NT2/D1 (cell line): ENCODE data around the gene C10orf143.

Experiments used
- SUZ12 ChIP-seq: IDR thresholded peaks from 2 replicates; pipeline ENCODE4 v1.6.1; 2011; ENCODE audit not compliant: insufficient read length, insufficient read depth; ENCODE audit errors: extremely low read depth
- YY1 ChIP-seq: IDR thresholded peaks from 2 replicates; pipeline ENCODE4 v1.6.1; 2011; ENCODE audit not compliant: insufficient read length, insufficient read depth
- ZNF274 ChIP-seq: IDR thresholded peaks from 2 replicates; pipeline ENCODE4 v1.6.1; 2011; ENCODE audit warnings: mild to moderate bottlenecking, low read depth, low read length

DNA sequence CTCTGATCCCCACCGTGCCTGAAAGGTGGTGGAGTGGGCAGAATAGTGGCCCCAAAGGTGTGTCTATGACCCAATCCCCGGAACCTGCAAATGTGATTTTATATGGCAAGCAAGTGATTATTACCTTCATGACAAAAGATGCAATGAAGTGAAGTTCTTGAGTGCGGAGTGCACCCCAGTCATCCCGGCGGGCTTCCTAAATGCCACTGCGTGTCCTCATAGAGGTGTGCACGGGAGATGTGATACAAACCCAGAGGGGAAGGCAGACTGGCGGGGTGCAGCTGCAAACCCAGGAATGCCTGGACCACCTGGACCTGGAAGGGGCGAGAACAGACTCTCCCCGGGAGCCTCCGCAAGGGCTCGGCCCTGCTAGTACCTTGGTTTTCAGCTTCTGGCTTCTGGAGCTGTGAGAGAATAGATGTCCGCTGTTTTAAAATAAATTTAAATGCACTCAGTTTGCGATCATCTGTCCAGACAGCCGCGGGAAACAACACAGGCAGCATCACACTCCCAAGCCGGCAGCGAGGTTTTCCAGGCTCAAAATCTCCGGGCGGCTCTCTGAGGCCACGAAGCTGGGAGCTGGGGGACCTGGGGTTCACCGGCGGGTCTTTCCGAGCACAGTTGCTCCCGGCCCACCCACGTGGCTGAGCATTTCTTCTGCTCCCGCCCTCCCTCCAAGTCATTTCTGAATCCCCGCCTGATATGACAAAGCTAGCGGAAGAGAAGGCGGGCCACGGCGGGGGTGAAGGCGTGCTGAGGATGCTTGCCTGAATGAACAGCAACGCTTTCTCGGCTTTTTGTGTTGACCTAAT lies 96.2 kb downstream of the C10orf143 start:
- TF ChIP-seq SUZ12 (no peak), YY1 (no peak), ZNF274 (no peak)
